HCT116 (cell line): ENCODE data around the gene CFI.

ENCODE experiments used
- CEBPB ChIP-seq: IDR thresholded peaks from 2 replicates; pipeline ENCODE4 v1.6.1; 2012; ENCODE audit warnings: low read depth
- EGR1 ChIP-seq: IDR thresholded peaks from 2 replicates; pipeline ENCODE4 v1.6.1; 2012; ENCODE audit warnings: low read depth
- EZH2 ChIP-seq: fragments of 200-600 bp; sonication (generic); IDR thresholded peaks from 2 replicates; pipeline ENCODE4 v1.6.1; 2017; ENCODE audit warnings: antibody characterized with exemption, mixed run types
- EZH2phosphoT487 ChIP-seq: fragments of 200-600 bp; IDR thresholded peaks from 2 replicates; pipeline ENCODE4 v1.6.1; 2018; ENCODE audit warnings: antibody characterized with exemption, borderline replicate concordance
- JUND ChIP-seq: IDR thresholded peaks from 2 replicates; pipeline ENCODE4 v1.6.1; 2012
- POLR2A ChIP-seq: IDR thresholded peaks from 2 replicates; pipeline ENCODE4 v1.7.0; 2011; ENCODE audit warnings: borderline replicate concordance; ENCODE audit not compliant: insufficient read depth, insufficient read length; ENCODE audit errors: extremely low read depth
- POLR2AphosphoS5 ChIP-seq: IDR thresholded peaks from 2 replicates; pipeline ENCODE4 v1.6.1; 2011; ENCODE audit warnings: mild to moderate bottlenecking, low read depth, low read length, moderate library complexity
- RAD21 ChIP-seq: IDR thresholded peaks from 2 replicates; pipeline ENCODE4 v1.6.1; 2012; ENCODE audit warnings: low read depth, mild to moderate bottlenecking
- YY1 ChIP-seq: IDR thresholded peaks from 2 replicates; pipeline ENCODE4 v1.6.1; 2011; ENCODE audit warnings: low read length, low read depth, moderate library complexity, mild to moderate bottlenecking; ENCODE audit not compliant: insufficient replicate concordance; ENCODE audit errors: extremely low read depth
- ZFX ChIP-seq: fragments of 450-650 bp; IDR thresholded peaks from 2 replicates; pipeline ENCODE4 v1.6.1; 2017
- TF ChIP-seq, protein P1 (sequence below), 3 experiments: fragments of 200-600 bp in 1 of 3; sonication (generic) in 1 of 3; IDR thresholded peaks in 2 of 3; conservative IDR thresholded peaks in 1 of 3; 2 replicates each; pipeline ENCODE4 v1.5.1; 2012 to 2017; ENCODE audit warnings: low read depth in 2 of 3, low read length in 2 of 3, antibody characterized with exemption in 1 of 3, borderline replicate concordance in 1 of 3, control low read depth in 1 of 3, mild to moderate bottlenecking in 1 of 3, mixed read lengths in 1 of 3, mixed run types in 1 of 3, moderate library complexity in 1 of 3; ENCODE audit not compliant: insufficient read depth in 1 of 3
- TF ChIP-seq, protein P2 (sequence below): IDR thresholded peaks from 2 replicates; pipeline ENCODE4 v1.6.1; 2012; ENCODE audit warnings: low read depth

DNA sequence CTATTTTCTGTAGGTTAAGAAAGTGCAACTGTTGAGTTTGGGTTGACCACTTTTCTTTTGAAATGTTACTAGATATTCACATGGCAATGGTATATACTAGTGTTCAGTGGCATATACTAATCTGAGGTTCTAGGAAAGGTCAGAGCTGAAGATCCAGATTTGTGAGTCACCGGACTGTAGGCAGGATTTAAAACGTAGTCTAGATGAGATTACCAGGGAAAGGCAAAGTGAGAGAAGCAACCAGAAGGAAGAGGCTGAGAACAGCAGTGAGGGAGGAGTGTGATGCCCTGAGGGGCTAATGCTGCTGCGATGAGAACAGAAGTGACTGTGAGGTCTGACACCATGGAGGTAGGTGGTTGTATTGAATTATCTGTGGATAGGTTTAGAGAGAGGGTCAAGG lies 62.3 kb downstream of the CFI start:
- TF ChIP-seq, protein P1, sequence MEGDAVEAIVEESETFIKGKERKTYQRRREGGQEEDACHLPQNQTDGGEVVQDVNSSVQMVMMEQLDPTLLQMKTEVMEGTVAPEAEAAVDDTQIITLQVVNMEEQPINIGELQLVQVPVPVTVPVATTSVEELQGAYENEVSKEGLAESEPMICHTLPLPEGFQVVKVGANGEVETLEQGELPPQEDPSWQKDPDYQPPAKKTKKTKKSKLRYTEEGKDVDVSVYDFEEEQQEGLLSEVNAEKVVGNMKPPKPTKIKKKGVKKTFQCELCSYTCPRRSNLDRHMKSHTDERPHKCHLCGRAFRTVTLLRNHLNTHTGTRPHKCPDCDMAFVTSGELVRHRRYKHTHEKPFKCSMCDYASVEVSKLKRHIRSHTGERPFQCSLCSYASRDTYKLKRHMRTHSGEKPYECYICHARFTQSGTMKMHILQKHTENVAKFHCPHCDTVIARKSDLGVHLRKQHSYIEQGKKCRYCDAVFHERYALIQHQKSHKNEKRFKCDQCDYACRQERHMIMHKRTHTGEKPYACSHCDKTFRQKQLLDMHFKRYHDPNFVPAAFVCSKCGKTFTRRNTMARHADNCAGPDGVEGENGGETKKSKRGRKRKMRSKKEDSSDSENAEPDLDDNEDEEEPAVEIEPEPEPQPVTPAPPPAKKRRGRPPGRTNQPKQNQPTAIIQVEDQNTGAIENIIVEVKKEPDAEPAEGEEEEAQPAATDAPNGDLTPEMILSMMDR (IDR thresholded peaks at IDR 0.05 in 2 of 3, conservative IDR thresholded peaks at IDR 0.05 in 1 of 3; ENCODE audit: borderline replicate concordance in 1 of 3, insufficient read depth in 1 of 3, low read depth in 2 of 3, low read length in 2 of 3) = no peak
- no peak for TF ChIP-seq POLR2A
- TF ChIP-seq JUND = no peak
- no peak for TF ChIP-seq EZH2
- no peak for TF ChIP-seq POLR2AphosphoS5
- TF ChIP-seq CEBPB = no peak
- TF ChIP-seq EZH2phosphoT487 = no peak
- TF ChIP-seq RAD21 = no peak
- TF ChIP-seq YY1 = no peak
- no peak for TF ChIP-seq ZFX
- no peak for TF ChIP-seq EGR1
- TF ChIP-seq, protein P2, sequence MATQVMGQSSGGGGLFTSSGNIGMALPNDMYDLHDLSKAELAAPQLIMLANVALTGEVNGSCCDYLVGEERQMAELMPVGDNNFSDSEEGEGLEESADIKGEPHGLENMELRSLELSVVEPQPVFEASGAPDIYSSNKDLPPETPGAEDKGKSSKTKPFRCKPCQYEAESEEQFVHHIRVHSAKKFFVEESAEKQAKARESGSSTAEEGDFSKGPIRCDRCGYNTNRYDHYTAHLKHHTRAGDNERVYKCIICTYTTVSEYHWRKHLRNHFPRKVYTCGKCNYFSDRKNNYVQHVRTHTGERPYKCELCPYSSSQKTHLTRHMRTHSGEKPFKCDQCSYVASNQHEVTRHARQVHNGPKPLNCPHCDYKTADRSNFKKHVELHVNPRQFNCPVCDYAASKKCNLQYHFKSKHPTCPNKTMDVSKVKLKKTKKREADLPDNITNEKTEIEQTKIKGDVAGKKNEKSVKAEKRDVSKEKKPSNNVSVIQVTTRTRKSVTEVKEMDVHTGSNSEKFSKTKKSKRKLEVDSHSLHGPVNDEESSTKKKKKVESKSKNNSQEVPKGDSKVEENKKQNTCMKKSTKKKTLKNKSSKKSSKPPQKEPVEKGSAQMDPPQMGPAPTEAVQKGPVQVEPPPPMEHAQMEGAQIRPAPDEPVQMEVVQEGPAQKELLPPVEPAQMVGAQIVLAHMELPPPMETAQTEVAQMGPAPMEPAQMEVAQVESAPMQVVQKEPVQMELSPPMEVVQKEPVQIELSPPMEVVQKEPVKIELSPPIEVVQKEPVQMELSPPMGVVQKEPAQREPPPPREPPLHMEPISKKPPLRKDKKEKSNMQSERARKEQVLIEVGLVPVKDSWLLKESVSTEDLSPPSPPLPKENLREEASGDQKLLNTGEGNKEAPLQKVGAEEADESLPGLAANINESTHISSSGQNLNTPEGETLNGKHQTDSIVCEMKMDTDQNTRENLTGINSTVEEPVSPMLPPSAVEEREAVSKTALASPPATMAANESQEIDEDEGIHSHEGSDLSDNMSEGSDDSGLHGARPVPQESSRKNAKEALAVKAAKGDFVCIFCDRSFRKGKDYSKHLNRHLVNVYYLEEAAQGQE = no peak
